Endodermal cell (in vitro differentiated cells): ENCODE results near the gene CD58. TPM values are rescaled to one million over a fixed set of nuclear protein-coding genes. Genes with fewer than 3 reads are reported as not detected.
"Not testable (repeated sequence)": the region's sequence is repeated elsewhere in the genome, so short reads cannot be mapped to it uniquely, and the experiment has no call there.

Source experiments
- DNase-seq: peaks from one replicate; pipeline ENCODE4 v3.0.0-alpha.2; 2017
- H3K27ac ChIP-seq: 2 replicates; pipeline ENCODE4 v1.5.1; 2013; ENCODE audit warnings: mild to moderate bottlenecking, low read depth, low read length, moderate library complexity
- H3K27me3 ChIP-seq: 2 replicates; pipeline ENCODE4 v1.6.1; 2013; ENCODE audit warnings: mild to moderate bottlenecking, low read length, moderate library complexity; ENCODE audit not compliant: insufficient read depth, control insufficient read depth, poor library complexity, severe bottlenecking
- H3K36me3 ChIP-seq: 2 replicates; pipeline ENCODE4 v1.7.0; 2013; ENCODE audit warnings: mild to moderate bottlenecking, low read length, moderate library complexity; ENCODE audit not compliant: control insufficient read depth, insufficient read depth
- H3K4me1 ChIP-seq: one replicate; pipeline ENCODE4 v1.7.0; 2013; ENCODE audit warnings: low read length; ENCODE audit not compliant: control insufficient read depth, insufficient read depth
- H3K4me3 ChIP-seq: 2 replicates; pipeline ENCODE4 v1.5.1; 2013; ENCODE audit warnings: mild to moderate bottlenecking, low read length, moderate library complexity
- H3K9ac ChIP-seq: 2 replicates; pipeline ENCODE4 v1.6.1; 2013; ENCODE audit warnings: mild to moderate bottlenecking, low read length, moderate library complexity; ENCODE audit not compliant: poor library complexity, severe bottlenecking; ENCODE audit errors: extremely low read depth
- H3K9me3 ChIP-seq: 2 replicates; pipeline ENCODE4 v1.6.1; 2013; ENCODE audit warnings: mild to moderate bottlenecking, low read length, moderate library complexity; ENCODE audit not compliant: control insufficient read depth
- H3K27ac Mint-ChIP-seq: 2 replicates; pipeline ENCODE4 v1.8.0; 2020; ENCODE audit warnings: mixed read lengths
- H3K27me3 Mint-ChIP-seq: 2 replicates; pipeline ENCODE4 v1.8.0; 2021; ENCODE audit warnings: mild to moderate bottlenecking, mixed read lengths; ENCODE audit not compliant: insufficient read depth
- H3K36me3 Mint-ChIP-seq: 2 replicates; pipeline ENCODE4 v1.8.0; 2020; ENCODE audit warnings: low read depth, mixed read lengths
- H3K4me1 Mint-ChIP-seq: 2 replicates; pipeline ENCODE4 v1.8.0; 2020; ENCODE audit warnings: mixed read lengths
- H3K4me3 Mint-ChIP-seq: 2 replicates; pipeline ENCODE4 v1.8.0; 2020; ENCODE audit warnings: mild to moderate bottlenecking, moderate library complexity, mixed read lengths
- H3K9me3 Mint-ChIP-seq: 2 replicates; pipeline ENCODE4 v1.8.0; 2020; ENCODE audit warnings: mild to moderate bottlenecking, mixed read lengths
- WGBS, 2 experiments: methylation state at CpG; one replicate each; pipeline versions ENCODE4 v1.1.5 to v1.1.7; 2013; ENCODE audit warnings: missing lambda C conversion rate in 2 of 2, mixed read lengths in 1 of 2; ENCODE audit not compliant: insufficient coverage in 1 of 2, insufficient read length in 1 of 2; 5-methylcytosine and 5-hydroxymethylcytosine counted together
- total RNA-seq, 2 donors: library from RNA; stranded (reverse); fragmentation: NEBNext Ultra II Directional in 1 of 2; extraction: Animal tissue kit (Norgen Biotek cat#: 25700) in 1 of 2; gene quantifications; 2 replicates in 1 of 2; 3 replicates in 1 of 2; pipeline ENCODE4 v1.2.1, GENCODE V29; 2021

CD58 gene
- total RNA-seq, 2 donors from 2014 or later: 4.6 to 5.9 TPM

DNA sequence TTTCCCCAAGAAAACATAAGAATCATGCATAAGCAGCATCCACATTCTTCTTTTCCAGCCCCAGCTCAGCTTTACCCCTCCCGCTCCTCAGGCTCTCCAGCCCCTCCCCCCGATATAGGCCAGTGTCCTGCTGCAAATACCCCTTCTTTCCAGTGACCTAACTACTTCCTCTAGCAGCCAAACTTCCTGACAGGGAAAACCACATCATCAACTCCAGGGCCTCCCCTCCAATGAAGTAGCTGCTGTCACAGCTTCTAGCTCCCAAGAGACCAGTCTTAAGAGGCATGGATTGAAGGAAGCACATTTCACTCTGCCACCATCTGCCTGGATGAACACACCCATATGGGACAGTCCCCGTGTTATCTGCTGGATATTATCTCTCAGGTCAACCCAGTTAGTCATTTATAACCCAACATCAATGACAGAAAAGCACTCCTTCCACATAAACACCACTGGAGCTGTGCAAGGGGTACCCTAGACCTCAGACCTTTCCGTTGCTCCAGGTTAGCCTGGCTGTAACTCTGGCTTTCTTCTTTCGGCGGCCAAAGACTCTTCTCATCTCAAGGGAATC, 39.1 kb upstream of the CD58 start:
- not testable (repeated sequence) for DNase-seq, H3K9me3 Mint-ChIP-seq, H3K4me3 ChIP-seq, H3K27me3 Mint-ChIP-seq, H3K4me1 ChIP-seq, H3K27ac ChIP-seq, H3K27me3 ChIP-seq, H3K4me3 Mint-ChIP-seq, H3K9ac ChIP-seq, H3K36me3 ChIP-seq, H3K4me1 Mint-ChIP-seq, H3K27ac Mint-ChIP-seq, H3K9me3 ChIP-seq
- peaks cover 13% of the 10 kb centered on the region for H3K36me3 Mint-ChIP-seq
- 91% methylated on average over 6 of the region's 6 CpGs; no CpG with 5 or more reads in 1 of the 2 experiments for WGBS, 2 experiments

DNA sequence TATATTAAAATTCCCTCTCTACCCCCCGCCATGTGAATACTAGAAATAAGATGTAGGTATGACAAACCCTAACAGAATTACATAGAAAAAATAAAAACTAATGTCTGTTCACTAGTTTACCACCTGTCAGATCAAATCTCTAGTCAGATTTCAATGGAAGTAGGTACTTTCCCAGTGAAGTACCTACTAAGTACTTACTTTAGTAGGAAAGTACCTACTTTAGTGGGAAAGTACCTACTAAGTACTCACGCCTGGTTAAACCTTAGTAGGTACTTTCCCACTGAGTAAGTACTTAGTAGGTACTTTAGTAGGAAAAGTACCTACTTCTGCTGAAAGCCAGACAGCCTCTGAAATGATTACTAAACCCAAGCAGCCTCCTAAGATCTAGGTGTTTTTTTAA, 38.0 kb upstream of the CD58 start:
- not testable (repeated sequence) for H3K4me3 Mint-ChIP-seq, DNase-seq, H3K9me3 ChIP-seq, H3K9ac ChIP-seq, H3K36me3 ChIP-seq, H3K27ac ChIP-seq, H3K27me3 Mint-ChIP-seq, H3K27ac Mint-ChIP-seq, H3K27me3 ChIP-seq, H3K9me3 Mint-ChIP-seq, H3K4me1 Mint-ChIP-seq, H3K4me3 ChIP-seq, H3K4me1 ChIP-seq
- H3K36me3 Mint-ChIP-seq: peaks cover 11% of the 10 kb centered on the region
- WGBS, 2 experiments: 60 to 92% methylated on average over 1 of the region's 2 CpGs

DNA sequence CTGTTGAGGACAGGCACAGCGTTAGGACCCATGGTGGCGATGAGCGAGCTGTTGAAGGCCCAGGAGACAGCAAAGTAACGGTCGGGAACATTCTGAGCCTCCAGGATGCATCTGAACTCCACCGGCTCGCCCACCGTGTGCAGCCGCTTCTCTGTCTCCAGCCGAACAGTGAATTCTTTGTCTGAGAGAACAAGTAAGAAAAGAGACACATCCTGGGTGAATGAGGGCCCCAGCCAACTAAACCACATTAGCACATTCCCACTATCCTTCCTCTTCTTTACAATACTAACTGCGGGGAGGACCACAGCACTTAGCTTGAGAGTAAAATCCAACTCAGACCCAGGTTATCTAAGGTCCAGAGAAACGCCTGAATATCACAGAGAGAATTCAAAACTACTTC, 37.3 kb upstream of the CD58 start:
- not testable (repeated sequence) for H3K27ac Mint-ChIP-seq

DNA sequence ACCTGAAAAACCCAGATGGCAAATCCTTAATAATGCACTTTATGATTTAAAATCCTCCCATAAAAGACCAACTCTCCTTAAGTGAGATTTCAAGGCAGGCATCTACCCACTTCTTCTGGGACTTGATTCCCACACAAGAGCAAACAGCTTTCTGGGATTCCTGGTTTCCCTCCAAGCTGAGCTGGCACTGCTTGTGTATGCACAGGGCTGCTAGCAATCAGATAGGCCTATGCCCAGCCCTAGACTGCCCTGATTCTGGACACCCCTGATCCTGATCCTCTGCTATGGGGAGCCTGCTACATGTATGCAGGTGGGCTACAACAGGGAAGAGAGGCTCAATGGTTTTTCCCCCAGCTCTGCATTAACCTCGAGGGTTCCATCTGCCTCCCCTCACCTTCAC, 36.6 kb upstream of the CD58 start:
- not testable (repeated sequence) for H3K36me3 ChIP-seq, H3K4me3 ChIP-seq, H3K4me1 ChIP-seq, H3K9me3 Mint-ChIP-seq, H3K27me3 Mint-ChIP-seq, H3K4me3 Mint-ChIP-seq, H3K27ac ChIP-seq, H3K4me1 Mint-ChIP-seq, H3K9me3 ChIP-seq, DNase-seq, H3K27me3 ChIP-seq, H3K27ac Mint-ChIP-seq, H3K9ac ChIP-seq
- H3K36me3 Mint-ChIP-seq: peaks cover 14% of the 10 kb centered on the region
- WGBS, 2 experiments: 100% methylated on average over 1 of the region's 1 CpG; no CpG with 5 or more reads in 1 of the 2 experiments

More for the DNA sequence above, 37.3 kb upstream of the CD58 start:
- H3K36me3 ChIP-seq, H3K4me1 ChIP-seq, H3K9me3 Mint-ChIP-seq, H3K4me3 Mint-ChIP-seq, H3K9ac ChIP-seq, H3K27me3 ChIP-seq, H3K4me3 ChIP-seq, H3K4me1 Mint-ChIP-seq, H3K27me3 Mint-ChIP-seq, H3K27ac ChIP-seq, H3K9me3 ChIP-seq, DNase-seq: not testable (repeated sequence)
- peaks cover 13% of the 10 kb centered on the region for H3K36me3 Mint-ChIP-seq
- 80 to 83% methylated on average over 1 to 8 of the region's 12 CpGs for WGBS, 2 experiments

DNA sequence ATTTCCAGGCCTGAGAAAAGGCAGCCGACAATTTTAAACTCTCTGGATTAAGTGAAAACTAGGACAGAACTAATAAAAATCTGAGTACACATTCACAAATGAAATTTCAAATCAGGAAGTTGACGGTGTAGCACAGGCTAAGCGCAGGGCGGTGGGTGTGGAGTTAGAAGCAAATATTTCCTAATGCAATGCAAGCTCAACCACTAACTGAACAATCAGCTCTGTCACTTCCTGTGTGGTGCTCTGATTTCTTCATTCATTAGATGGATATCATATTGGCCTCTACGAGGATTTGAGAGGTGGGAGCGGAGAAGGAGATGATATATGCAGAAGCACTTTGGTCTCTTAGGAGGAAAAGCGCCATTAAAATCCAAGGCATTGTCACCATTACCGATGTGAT, 35.2 kb upstream of the CD58 start:
- not testable (repeated sequence) for H3K27ac ChIP-seq, H3K9me3 Mint-ChIP-seq, H3K27ac Mint-ChIP-seq, H3K27me3 Mint-ChIP-seq, H3K27me3 ChIP-seq, H3K4me1 Mint-ChIP-seq, H3K4me3 ChIP-seq, H3K9me3 ChIP-seq, H3K9ac ChIP-seq, DNase-seq, H3K4me3 Mint-ChIP-seq, H3K36me3 ChIP-seq, H3K4me1 ChIP-seq
- 92 to 100% methylated on average over 1 to 6 of the region's 8 CpGs for WGBS, 2 experiments
- H3K36me3 Mint-ChIP-seq: peaks cover 11% of the 10 kb centered on the region
